Thymus (tissue), 11 donors: ENCODE results near the gene BRME1. TPM values are rescaled to one million over a fixed set of nuclear protein-coding genes. Genes with fewer than 3 reads are reported as not detected.

Experiments
- DNase-seq, 9 donors: peaks; one replicate each; pipeline ENCODE4 v3.0.0-alpha.2; 2013; ENCODE audit warnings: low spot score in 9 of 9, low read depth in 6 of 9, missing footprints in 1 of 9
- H3K27ac ChIP-seq, 2 donors: one replicate each; pipeline ENCODE4 v1.5.1; 2013; ENCODE audit warnings: control low read depth in 1 of 2, low read depth in 1 of 2, low read length in 1 of 2, mild to moderate bottlenecking in 1 of 2, moderate library complexity in 1 of 2
- H3K27me3 ChIP-seq, 2 donors: one replicate each; pipeline ENCODE4 v1.5.1; 2013; ENCODE audit warnings: low read length in 1 of 2; ENCODE audit not compliant: control insufficient read depth in 2 of 2, insufficient read depth in 1 of 2
- H3K36me3 ChIP-seq, 2 donors: one replicate each; pipeline ENCODE4 v1.5.1; 2013; ENCODE audit warnings: low read length in 1 of 2, mild to moderate bottlenecking in 1 of 2, moderate library complexity in 1 of 2; ENCODE audit not compliant: control insufficient read depth in 2 of 2, insufficient read depth in 2 of 2
- H3K4me1 ChIP-seq, 2 donors: one replicate each; pipeline ENCODE4 v1.5.1; 2013; ENCODE audit warnings: low read length in 2 of 2; ENCODE audit not compliant: control insufficient read depth in 2 of 2, insufficient read depth in 2 of 2
- H3K4me3 ChIP-seq, 2 donors: one replicate each; pipeline ENCODE4 v1.5.1; 2013; ENCODE audit warnings: low read length in 2 of 2, control low read depth in 1 of 2, mild to moderate bottlenecking in 1 of 2
- H3K9me3 ChIP-seq, 2 donors: one replicate each; pipeline ENCODE4 v1.5.1; 2013; ENCODE audit warnings: low read length in 1 of 2, mild to moderate bottlenecking in 1 of 2; ENCODE audit not compliant: control insufficient read depth in 2 of 2, insufficient read depth in 1 of 2
- WGBS: extraction: QIAGEN DNeasy Blood & Tissue Kit; methylation state at CpG from one replicate; pipeline ENCODE4 v1.1.7; 2013; 5-methylcytosine and 5-hydroxymethylcytosine counted together
- polyA plus RNA-seq: library from polyadenylated mRNA; stranded (reverse); fragments of 200-250 nt; gene quantifications from one replicate; pipeline ENCODE4 v1.2.3, GENCODE V29; 2013
- total RNA-seq: library from RNA; stranded (reverse); fragments of 120-200 nt; gene quantifications from one replicate; pipeline ENCODE4 v1.2.4, GENCODE V29; 2013
- donor health status: healthy.

The BRME1 gene
- total and polyA plus RNA-seq, 2 donors = 1.5 to 2.0 TPM

DNA sequence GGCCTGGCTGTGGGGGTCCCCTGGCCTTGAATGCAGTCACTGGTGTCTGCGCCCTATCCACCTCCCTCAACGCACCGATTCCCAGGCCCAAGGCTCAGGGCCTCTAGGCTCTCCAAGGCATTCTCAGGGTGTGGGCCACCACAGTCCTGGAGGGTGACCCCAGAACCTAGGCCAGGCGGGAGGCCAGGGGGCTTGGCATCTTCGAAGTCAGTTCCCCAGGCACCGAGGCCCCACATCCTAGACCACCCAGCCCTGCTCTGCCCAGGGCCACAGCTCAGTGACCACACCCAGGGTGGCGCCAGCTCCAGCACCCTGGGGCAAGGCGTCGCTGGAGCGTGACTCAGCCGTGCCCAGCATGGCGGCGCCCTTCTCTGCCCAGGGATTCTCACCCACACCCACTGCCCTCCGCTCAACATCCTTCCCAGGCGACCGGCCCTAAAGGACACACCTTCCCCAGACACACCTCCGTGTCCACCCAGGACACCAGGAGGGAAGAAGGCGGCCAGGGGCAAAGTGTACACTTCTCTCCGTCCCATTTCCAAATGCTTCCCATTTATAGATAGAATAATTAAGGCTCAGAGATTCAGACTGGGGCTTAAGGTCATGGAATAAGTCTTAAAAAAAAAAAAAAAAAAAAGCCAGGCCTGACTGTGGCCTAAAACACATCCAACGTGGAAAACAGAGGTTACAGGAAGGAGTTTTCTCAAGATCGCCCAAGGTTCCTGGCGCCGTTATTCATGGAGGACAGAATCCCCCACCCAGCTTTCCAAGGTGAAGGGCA lies 65.4 kb downstream of the BRME1 start:
- peaks cover 0 to 16% of the 10 kb centered on the region in 2 donors for H3K27me3 ChIP-seq
- H3K27ac ChIP-seq = peak overlapping the region; percentile 82 to 93
- WGBS = 81% methylated on average over 23 of the region's 23 CpGs
- no peak for DNase-seq
- peaks cover 0 to 4% of the 10 kb centered on the region in 2 donors for H3K36me3 ChIP-seq
- H3K9me3 ChIP-seq = no peaks in the 10 kb centered on the region
- peaks cover 43 to 87% of the 10 kb centered on the region in 2 donors for H3K4me1 ChIP-seq
- H3K4me3 ChIP-seq = peak overlapping the region in 1 of 2 donors; percentile 48

DNA sequence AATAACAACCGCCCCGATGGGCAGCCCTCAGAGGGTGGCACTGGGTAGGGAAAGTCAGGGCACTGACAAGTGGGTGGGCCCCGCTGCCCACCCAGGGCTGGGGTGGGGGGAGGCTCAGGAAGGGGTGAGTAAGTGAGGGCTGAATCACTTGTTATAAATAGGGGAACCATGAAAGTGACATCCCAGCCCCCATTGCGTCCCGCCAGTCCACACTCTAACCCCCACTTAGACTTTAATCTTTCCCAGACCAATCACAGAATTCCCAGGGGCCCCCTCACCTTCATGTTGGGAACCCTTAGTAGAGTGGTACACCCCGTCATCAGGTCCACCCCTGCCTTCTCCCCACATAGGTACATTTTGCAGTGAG lies 66.0 kb downstream of the BRME1 start:
- Histone ChIP-seq H3K36me3 (peaks cover 0 to 4% of the 10 kb centered on the region in 2 donors), H3K4me1 (peaks cover 43 to 86% of the 10 kb centered on the region in 2 donors), H3K27ac (peak overlapping the region; percentile 82 to 93), H3K9me3 (no peaks in the 10 kb centered on the region), H3K4me3 (peak overlapping the region; percentile 41 to 48), H3K27me3 (peaks cover 0 to 16% of the 10 kb centered on the region in 2 donors)
- WGBS = 30% methylated on average over 6 of the region's 6 CpGs
- no peak for DNase-seq

DNA sequence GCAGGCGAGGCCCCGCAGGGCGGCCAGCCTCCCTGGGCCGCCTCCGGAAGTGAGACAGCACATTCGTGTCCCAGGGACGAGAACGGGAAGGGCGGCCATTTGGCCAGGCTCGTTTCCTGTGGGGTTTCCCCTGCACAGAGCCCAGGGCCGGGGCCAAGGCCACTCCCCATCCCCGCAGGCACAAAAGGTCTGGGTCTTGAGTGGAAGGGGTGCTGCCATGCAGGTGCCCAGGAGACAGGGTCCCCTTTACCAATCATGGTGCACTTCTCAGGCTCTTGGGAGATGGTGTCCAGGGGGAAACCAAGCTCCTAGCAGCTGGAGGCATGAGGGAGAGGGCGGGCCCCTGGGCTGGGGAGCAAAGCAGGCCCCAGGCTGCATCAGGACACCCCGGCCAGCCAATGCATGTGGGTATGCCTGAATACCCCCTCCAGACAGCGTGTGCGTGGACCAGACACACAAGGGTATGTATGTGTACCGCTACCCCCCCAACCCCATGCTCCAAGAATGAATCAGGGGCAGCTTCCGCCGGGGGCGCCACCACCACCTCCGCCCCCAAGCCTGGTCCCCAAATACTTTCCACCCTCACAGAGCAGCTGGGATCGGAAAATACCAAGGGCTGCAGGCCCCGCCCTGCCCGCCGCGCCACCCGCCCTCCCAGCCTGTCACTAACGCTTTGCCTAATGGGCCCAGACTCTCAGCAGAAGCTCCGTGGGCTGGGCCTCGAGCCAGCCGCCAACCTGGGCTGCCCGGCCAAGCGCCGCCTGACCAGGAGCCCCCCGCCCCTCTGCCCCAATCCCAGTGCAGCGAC lies 66.6 kb downstream of the BRME1 start:
- H3K4me3 ChIP-seq = peak overlapping the region; percentile 41 to 48
- H3K27me3 ChIP-seq = peaks cover 0 to 16% of the 10 kb centered on the region in 2 donors
- H3K36me3 ChIP-seq = peaks cover 0 to 4% of the 10 kb centered on the region in 2 donors
- peak in 4 of 9 donors; percentile 58 to 85 (median 69) for DNase-seq
- H3K27ac ChIP-seq = peak overlapping the region; percentile 82 to 93
- peaks cover 43 to 82% of the 10 kb centered on the region in 2 donors for H3K4me1 ChIP-seq
- H3K9me3 ChIP-seq = no peaks in the 10 kb centered on the region
- 9% methylated on average over 36 of the region's 36 CpGs for WGBS

DNA sequence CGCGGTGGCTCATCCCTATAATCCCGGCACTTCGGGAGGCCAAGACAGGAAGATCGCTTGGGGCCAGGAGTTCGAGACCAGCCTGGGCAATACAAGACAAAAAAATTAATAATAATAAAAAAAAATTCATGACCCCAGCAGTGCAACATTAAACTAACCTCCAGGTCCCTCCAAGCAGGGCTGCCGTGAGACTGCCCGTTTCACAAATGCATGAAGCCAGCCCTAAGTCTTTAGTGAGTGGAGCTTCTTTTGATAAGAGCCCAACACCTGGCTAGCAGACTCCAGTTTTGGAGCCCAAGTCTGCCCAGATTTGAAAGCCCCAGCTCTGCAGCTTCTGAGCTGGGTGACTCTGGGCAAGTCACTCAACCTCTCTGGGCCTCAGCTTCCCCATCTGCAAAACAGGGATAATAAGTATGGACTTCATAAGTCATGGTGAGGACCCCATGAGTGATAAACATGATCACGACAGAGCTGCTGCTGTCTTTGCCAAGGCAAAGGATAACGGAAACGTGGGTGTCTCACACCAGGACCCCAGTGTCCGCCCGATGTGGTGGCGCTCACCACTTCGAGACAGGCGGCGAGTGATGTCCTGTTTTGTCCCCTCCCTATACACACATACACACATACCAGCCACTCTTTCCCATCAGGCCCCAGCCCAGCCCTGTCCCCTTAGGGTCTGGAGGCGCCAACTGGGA lies 67.3 kb downstream of the BRME1 start:
- H3K27ac ChIP-seq = peak overlapping the region; percentile 82 to 93
- H3K36me3 ChIP-seq = peaks cover 0 to 4% of the 10 kb centered on the region in 2 donors
- no peaks in the 10 kb centered on the region for H3K9me3 ChIP-seq
- peaks cover 0 to 16% of the 10 kb centered on the region in 2 donors for H3K27me3 ChIP-seq
- peaks cover 50 to 82% of the 10 kb centered on the region in 2 donors for H3K4me1 ChIP-seq
- DNase-seq = no peak
- 73% methylated on average over 18 of the region's 18 CpGs for WGBS
- H3K4me3 ChIP-seq = peak overlapping the region; percentile 41 to 48

DNA sequence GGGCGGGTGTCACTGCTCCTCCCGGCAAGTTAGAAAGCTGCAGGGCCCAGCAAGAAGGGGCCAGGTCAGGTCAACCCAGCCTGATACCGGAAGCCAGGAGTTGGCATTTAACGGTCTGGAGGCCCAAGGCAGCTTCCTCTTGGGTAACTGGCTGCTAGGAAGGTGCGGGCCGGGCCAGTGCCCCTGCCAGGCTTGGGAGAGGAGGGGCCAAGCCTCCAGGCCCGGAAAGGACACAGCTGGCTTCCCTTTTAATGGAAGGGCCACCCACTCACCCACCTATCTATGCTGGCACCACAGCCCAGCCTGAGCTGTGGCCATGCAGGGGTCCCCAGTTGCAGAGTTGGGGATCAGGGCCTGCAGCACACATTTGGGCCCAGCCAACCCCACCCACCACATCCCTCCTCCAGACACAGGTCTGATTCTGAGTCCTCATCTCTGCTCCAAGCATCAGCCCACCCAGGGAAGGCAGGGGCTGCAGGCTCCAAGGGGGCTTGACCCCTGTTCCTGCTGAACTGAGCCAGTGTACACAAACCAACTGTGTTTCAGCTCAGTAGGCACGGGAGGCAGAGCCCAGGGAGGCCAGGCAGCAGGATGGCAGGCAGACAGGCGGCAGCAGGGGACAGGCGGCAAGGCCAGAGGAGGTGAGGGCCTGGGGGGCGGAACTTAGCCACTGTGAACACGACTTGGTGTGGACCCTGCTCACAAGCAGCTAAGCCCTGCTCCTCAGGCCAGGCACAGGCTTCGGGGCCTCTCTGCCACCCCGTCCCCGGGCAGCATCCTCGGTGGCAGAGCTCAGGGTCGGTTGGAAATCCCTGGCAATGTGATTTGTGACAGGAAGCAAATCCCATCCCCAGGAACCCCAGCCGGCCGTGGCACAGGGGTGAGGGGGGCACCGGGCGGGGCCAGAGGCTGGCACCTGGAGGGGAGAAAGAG lies 69.9 kb downstream of the BRME1 start:
- peaks cover 48 to 69% of the 10 kb centered on the region in 2 donors for H3K4me1 ChIP-seq
- DNase-seq = peak in 1 of 9 donors; percentile 33
- H3K27me3 ChIP-seq = no peaks in the 10 kb centered on the region
- peak overlapping the region; percentile 87 to 91 for H3K27ac ChIP-seq
- no peaks in the 10 kb centered on the region for H3K9me3 ChIP-seq
- WGBS = 37% methylated on average over 21 of the region's 21 CpGs
- no peak overlapping the region for H3K4me3 ChIP-seq
- H3K36me3 ChIP-seq = peaks cover 1 to 4% of the 10 kb centered on the region in 2 donors

DNA sequence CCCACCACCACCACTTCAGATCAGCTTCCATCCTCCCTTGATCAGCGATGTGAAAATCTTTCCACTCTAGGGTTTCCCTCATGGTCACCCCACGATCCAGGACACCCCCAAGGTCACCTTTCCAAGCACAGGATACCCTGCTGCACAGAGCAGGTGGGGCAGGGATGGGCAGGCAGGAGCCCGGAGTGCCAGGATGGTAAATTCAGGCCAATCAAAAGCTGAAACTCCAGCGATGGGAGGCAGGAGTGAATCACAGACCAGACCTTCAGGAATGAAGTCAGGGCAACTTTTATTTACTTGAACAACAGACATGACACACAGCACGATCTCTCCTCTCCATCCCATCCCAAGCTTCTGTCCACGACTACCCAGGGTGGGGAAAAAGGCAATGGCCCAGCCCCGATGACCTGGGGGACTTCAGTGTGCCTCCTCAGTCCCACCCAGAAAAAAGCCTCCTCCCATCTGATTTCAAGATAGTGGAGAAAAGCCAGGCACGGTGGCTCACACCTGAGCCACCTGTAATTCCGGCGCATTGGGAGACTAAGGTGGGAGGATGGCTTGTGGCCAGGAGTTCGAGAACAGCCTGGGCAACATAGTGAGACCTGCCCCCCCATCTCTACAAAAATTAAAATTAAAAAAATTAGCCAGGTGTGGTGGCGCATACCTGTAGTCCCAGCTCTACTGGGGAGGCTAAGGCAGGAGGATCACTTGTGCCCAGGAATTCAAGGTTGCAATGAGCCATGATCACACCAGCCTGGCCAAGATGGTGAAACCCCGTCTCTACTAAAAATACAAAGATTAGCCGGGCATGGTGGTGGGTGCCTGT lies 71.5 kb downstream of the BRME1 start:
- H3K9me3 ChIP-seq = no peaks in the 10 kb centered on the region
- 96% methylated on average over 14 of the region's 14 CpGs for WGBS
- H3K27ac ChIP-seq = peak overlapping the region in 1 of 2 donors; percentile 33
- DNase-seq = no peak
- H3K4me1 ChIP-seq = peaks cover 37 to 53% of the 10 kb centered on the region in 2 donors
- peaks cover 12 to 18% of the 10 kb centered on the region in 2 donors for H3K36me3 ChIP-seq
- no peaks in the 10 kb centered on the region for H3K27me3 ChIP-seq
- no peak overlapping the region for H3K4me3 ChIP-seq

DNA sequence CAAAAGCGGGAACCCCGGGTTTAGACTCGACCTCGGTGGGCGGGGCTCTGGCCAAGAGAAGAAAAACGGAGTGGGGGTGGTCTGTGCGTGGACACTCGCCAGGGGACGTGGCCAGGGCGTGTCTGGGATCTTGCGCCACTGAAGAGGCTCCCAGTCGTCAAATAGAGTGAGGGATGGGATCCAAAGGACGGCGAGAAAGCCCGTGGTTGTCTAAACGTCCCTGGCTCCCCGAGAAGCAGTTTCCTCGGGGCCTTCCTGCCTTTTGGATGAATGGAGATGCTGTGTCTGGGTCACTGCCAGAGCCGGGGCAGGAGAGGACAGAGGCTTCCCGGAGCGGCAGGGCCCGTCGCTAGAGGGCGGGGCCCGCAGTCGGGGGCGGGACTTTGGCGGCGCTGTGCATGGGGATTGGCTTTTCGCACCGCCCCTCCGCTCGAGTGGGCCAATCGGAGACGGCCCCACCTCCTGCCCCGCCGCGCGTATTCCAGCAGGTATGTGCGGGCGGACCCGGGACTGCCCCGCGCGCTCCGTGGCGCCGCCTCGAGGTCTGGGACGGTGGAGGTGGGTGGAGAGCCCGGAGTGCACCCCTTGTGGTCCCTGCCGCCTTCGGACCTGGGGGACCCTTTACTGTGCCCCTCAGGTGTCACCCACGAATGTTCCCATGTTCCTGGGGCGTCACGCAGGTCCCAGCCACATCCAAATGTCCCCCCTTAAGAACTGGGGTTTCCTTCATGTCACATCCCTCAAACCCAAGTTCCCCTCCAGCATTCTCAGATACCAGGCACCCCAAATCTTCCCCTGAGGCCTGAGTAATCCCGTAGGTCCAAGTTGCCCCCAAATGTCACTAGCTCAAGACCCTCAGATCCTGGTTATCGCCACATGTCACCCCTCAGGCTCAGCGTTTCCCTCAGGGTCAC lies 72.3 kb downstream of the BRME1 start:
- Histone ChIP-seq H3K27me3 (no peaks in the 10 kb centered on the region), H3K36me3 (peaks cover 13 to 18% of the 10 kb centered on the region in 2 donors), H3K4me3 (peak overlapping the region; percentile 52 to 56), H3K27ac (peak overlapping the region in 1 of 2 donors; percentile 33), H3K9me3 (no peaks in the 10 kb centered on the region), H3K4me1 (peaks cover 28 to 44% of the 10 kb centered on the region in 2 donors)
- peak in 8 of 9 donors; percentile 50 to 90 (median 78) for DNase-seq
- 10% methylated on average over 59 of the region's 59 CpGs for WGBS
